Cardiac atrium fibroblast (primary cell): ENCODE data around the gene CCDC158. TPM values are rescaled to one million over a fixed set of nuclear protein-coding genes. Genes with fewer than 3 reads are reported as not detected.

Experiments
- total RNA-seq: library from RNA; depleted of rRNA; stranded (reverse); fragments of >200 nt; gene quantifications from 2 replicates; pipeline ENCODE4 v1.2.3, GENCODE V29; 2015

Gene CCDC158
- not detected in 2 replicates for total RNA-seq

DNA sequence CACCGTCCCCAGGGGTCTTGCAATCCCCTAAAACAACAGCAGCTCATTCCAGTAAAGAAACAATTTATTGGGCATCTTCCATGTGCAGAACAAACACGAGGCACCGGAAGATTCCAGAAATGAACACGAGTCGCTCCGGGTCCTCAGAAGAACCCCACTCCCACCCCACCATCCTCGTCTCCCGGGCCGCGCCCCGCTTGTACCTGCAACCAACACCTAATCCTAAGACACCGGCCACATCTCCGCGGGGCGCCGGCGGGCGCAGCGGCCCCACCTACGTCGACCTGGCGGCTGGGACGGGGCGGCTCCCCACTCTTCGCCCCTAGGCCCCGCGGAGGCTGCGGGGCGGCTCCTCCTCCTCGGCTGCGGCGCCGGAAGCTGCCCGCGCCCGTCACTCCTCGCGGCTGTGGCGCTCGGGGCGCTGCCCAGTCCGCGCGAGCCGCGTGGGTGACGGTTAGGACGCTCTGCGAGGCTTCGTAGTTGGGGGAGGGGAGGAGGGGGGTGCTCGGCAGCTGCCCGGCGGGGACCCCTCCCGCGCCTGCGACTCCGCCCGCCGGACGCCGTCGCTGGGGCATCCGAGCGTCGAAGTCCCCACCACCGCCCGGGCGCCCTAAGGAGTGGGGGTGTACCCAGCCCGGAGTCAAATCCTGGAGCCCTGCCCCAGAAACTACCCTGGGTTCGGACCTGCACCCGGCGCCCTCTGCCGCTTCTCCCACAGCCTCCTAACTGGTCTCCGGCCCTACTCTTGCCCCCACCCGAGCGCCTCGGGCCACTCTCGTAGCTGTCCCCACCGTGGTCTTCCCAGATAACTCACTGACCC lies at the start of gene CCDC158:
Gene CCDC158, minus strand, starts transcription at position 380 of the 820 bp plus-strand sequence. CDS start 17,934 bp downstream, outside the sequence.

GRCh38 chr4:76434901-76435527 lies 14.1 kb upstream of the CCDC158 start, which contains the start of gene SHROOM3:
TSS of gene SHROOM3 (plus strand) at chr4:76435229. CDS start at chr4:76436053, 824 bp downstream.

GRCh38 chr4:76305971-76306881 lies 114.7 kb downstream of the CCDC158 start, which contains the start of gene STBD1:
TSS of gene STBD1 (plus strand) at chr4:76306733. CDS start at chr4:76306770, 37 bp downstream.

Other genes starting within 250 kb of the CCDC158 start
- gene SCARB2, start 207.3 kb downstream of the CCDC158 start, total RNA-seq = 127 and 165 TPM in 2 replicates
- gene FAM47E, start 169.4 kb downstream of the CCDC158 start, total RNA-seq = not detected in 2 replicates
- 8.8 and 10.5 TPM in 2 replicates for gene STBD1, start 114.4 kb downstream of the CCDC158 start, total RNA-seq
- 5.1 and 8.9 TPM in 2 replicates for gene SHROOM3, start 14.1 kb upstream of the CCDC158 start, total RNA-seq